Stimulated activated CD8-positive, alpha-beta memory T cell treated with anti-CD3 and anti-CD28 coated beads, Interleukin-4, amount 100 ng/mL, for 24 hours (primary cell): ENCODE data around the gene ASPG.

Experiments used
- DNase-seq: peaks from one replicate; pipeline ENCODE4 v3.0.0-alpha.2; 2020; ENCODE audit warnings: low read depth

Gene ASPG

GRCh38 chr14:104116756-104117340, 31.3 kb downstream of the ASPG start:
- DNase-seq = no peak

GRCh38 chr14:104117341-104118005, 32.0 kb downstream of the ASPG start:
- no peak for DNase-seq

- no peak for DNase-seq
These were observed 32.7 kb downstream of the ASPG start for GRCh38 chr14:104118006-104118844.

- DNase-seq = no peak
These were observed 33.6 kb downstream of the ASPG start for GRCh38 chr14:104119119-104119487.

GRCh38 chr14:104119488-104120251, 34.2 kb downstream of the ASPG start:
- DNase-seq = no peak

GRCh38 chr14:104120281-104120741, 34.8 kb downstream of the ASPG start:
- no peak for DNase-seq

- DNase-seq = no peak
These were observed 35.6 kb downstream of the ASPG start for GRCh38 chr14:104121142-104121541.

GRCh38 chr14:104123879-104124278, 38.4 kb downstream of the ASPG start:
- DNase-seq = no peak

- no peak for DNase-seq
These were observed 39.5 kb downstream of the ASPG start for GRCh38 chr14:104125011-104125410.

GRCh38 chr14:104126753-104127152, 41.3 kb downstream of the ASPG start:
- no peak for DNase-seq

- DNase-seq = no peak
These were observed 43.5 kb downstream of the ASPG start for GRCh38 chr14:104128981-104129380.

GRCh38 chr14:104129556-104129955, 44.1 kb downstream of the ASPG start:
- no peak for DNase-seq

GRCh38 chr14:104130974-104131651, 45.6 kb downstream of the ASPG start:
- DNase-seq = no peak

GRCh38 chr14:104131968-104132732, 46.6 kb downstream of the ASPG start:
- no peak for DNase-seq

GRCh38 chr14:104132981-104133380, 47.5 kb downstream of the ASPG start:
- no peak for DNase-seq

GRCh38 chr14:104133496-104133895, 48.0 kb downstream of the ASPG start:
- DNase-seq = no peak

- no peak for DNase-seq
These were observed 48.8 kb downstream of the ASPG start for GRCh38 chr14:104134061-104134965.

GRCh38 chr14:104135121-104135903, 49.8 kb downstream of the ASPG start:
- no peak for DNase-seq

- DNase-seq = no peak
These were observed 50.5 kb downstream of the ASPG start for GRCh38 chr14:104135904-104136471.
